Activated naive CD8-positive, alpha-beta T cell treated with anti-CD3 and anti-CD28 coated beads, Interleukin-2, amount 50 U/mL, for 16 hours (primary cell): ENCODE results near the gene ABHD5.

Experiments
- DNase-seq: peaks from one replicate; pipeline ENCODE4 v3.0.0-alpha.2; 2020; ENCODE audit warnings: low read depth, low spot score

ABHD5 gene

DNA sequence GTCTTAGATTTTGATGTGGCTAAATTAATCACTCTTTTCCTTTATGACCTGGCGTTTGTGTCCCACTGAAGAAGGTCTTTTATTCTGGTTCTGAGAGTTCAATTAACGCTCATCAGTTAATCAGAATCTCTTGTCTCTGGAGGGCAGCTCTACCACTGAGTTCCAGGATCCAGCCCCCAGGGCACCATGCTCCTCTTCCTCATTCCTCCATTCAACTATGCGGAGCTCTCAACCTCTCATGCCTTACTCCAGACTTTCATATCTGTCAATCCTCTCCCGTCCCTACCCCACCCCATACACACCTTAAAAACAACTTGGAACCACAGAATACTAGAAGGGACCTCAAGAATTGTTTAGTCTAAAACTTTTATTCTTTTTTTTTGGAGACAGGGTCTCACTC lies 4.8 kb upstream of the ABHD5 start:
- no peak for DNase-seq

GRCh38 chr3:43686333-43686699 lies 4.4 kb upstream of the ABHD5 start:
- DNase-seq, result no peak

GRCh38 chr3:43686700-43687498 lies 3.8 kb upstream of the ABHD5 start:
- DNase-seq, result no peak

GRCh38 chr3:43687499-43687811 lies 3.3 kb upstream of the ABHD5 start:
- no peak for DNase-seq

DNA sequence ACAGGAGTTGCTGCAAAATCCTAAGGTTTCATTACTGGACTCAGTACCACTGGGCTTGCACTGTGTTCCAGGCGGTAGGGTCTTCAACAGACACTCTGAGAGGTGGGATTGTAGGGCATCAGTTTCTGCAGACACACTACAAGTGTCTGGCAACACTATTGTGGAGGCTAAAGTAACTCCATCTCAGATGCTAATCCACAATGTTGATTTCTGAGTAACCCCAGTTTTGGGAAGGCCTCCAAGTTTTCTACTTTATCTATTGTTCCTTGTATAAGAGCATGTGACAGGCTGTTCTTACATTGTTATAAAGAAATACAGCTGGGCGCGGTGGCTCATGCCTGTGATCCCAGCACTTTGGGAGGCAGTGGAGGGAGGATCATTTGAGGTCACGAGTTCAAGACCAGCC lies 2.5 kb upstream of the ABHD5 start:
- DNase-seq, result no peak

GRCh38 chr3:43689166-43689565 lies 1.6 kb upstream of the ABHD5 start:
- DNase-seq, result no peak

GRCh38 chr3:43689766-43690399 lies 855 bp upstream of the ABHD5 start:
- DNase-seq, result no peak

DNA sequence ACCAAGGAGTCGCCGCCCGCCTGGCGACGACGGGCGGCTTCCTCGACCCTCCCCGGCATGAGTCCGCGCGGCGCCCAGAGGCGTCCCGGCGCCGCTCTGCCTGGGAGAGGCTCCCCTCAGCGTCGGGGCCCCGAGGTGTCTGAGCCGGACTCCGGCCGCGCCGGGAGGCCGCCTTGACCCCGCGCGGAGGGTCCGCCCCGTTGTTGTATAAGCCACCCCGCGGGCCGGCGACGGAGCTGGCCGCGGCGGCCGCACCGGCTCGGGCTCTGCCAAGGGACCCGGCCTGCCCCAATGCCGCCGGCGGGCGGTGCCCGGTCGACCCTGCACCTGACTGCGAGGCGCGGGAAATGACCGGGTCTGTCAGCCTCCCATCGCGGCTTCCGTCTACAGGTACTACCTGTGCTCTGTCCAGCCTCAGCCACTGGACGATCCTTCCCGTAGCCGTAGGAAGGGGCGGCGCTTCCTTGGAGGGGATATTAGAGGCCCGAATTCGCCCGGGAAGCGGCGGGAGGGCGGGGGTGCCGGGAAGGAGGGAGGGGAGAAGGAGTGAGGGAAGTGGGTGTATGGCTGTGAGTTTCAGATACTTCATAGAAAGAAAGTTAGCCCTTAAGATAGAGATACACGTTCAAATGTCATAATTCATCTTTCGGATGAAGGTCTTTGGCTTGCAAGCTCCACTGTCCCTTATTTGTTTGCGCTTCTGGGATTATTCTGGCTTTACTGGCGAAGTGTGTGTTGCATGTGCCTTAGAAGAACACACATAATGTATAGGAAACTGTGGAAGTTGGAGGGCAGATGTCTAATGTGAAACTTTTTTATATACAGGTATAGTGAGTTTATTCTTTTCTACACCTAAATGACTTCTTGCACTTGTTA lies 620 bp downstream of the ABHD5 start:
- no peak for DNase-seq

DNA sequence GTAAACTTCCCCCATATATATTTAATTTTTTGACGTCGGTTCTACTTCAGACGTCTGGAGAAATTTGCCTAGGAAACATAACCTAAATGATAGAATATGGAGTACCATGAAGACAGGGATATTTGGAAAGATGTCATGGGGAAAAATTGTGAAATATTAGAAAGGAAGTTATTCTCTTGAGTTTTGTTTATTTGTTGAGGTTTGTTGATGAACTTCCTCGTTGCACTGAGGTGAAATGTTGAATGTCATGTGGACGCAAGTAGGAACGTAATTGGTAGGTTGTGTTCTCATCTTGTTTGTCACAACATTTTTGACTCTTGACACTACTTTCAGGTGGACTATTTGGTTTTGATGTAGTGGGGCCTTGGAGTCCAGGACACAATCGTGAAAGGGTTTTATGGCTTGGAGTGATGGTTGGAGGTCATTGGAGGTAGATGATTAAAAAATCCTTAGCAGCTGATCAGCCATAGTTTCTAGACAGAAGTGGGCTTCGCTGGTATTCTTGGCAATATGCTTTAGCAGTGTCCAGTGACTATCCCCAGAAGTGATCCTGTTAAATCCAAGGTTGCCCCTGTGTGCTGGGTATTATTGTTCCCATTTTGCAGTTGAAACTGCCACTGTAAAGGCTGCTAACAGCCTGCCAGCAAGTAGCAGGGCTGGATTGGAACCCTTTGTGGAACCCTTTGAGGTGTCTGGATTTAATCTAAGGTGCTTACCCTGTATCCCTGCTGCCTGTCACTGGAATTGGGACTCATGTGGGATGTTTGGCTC lies 1.5 kb downstream of the ABHD5 start:
- DNase-seq, result no peak

DNA sequence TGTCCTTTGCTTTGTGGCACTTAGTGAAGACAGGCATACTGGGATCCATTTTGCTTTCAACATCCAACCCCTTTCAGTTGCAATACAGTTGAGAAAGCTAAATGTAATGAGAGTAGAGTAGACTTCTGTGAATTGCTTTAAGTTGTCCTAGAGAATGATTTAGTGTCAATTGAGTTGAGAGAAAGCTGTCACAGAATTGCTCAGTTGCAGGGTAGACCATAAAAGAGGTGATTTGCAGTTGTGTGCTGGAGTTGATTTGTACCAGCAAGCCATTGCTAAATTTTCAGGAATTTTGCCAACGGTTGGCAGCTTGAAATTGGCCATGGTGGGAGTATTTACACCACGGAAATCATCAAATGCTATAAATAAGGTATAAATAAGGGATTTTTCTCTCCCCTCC lies 2.2 kb downstream of the ABHD5 start:
- no peak for DNase-seq

DNA sequence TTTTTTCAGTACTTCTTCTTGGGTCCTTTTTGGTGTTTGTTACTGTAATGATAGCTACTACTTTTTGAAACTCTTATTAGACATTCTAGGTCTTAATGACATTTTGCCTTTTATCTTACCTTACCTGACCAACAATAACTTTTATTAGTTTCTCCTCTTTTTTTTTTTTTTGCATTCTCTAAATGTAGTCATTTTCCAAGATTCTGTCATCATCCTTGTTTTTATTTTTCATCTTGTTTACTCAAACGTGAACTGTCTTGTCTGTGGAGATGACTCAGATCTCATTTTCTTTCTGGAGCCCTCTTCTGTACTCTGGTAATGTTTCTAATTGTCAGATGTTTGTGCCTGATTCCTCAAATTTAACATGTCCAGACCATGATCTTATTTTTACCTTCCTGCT lies 2.9 kb downstream of the ABHD5 start:
- DNase-seq, result no peak

GRCh38 chr3:43695443-43695842 lies 4.7 kb downstream of the ABHD5 start:
- DNase-seq, result no peak

DNA sequence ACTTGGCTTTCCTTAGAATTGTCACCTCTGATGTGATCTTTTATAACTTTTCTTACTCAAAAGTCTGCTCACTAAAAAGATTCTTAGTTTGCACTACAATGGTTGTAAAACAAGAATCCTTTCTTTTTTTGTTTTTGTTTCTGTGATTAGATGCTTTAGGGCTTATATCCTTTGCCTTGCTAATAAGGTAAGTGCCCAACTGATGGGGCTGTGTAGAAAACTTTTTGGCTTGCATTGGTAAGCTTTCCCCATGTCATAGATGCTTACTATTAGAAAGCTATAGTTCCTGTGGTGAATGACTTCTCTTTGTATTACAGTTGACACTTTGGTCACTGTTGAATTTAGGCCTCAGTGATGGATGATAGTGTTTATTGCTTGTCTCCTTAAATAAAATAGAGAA lies 5.1 kb downstream of the ABHD5 start:
- no peak for DNase-seq

- no peak for DNase-seq
Measured at GRCh38 chr3:43696441-43696840, 5.7 kb downstream of the ABHD5 start.

- DNase-seq, result no peak
Measured at GRCh38 chr3:43696881-43697280, 6.1 kb downstream of the ABHD5 start.

GRCh38 chr3:43699864-43700263 lies 9.1 kb downstream of the ABHD5 start:
- DNase-seq, result no peak

- DNase-seq, result no peak
Measured at GRCh38 chr3:43704697-43705096, 14.0 kb downstream of the ABHD5 start.

DNA sequence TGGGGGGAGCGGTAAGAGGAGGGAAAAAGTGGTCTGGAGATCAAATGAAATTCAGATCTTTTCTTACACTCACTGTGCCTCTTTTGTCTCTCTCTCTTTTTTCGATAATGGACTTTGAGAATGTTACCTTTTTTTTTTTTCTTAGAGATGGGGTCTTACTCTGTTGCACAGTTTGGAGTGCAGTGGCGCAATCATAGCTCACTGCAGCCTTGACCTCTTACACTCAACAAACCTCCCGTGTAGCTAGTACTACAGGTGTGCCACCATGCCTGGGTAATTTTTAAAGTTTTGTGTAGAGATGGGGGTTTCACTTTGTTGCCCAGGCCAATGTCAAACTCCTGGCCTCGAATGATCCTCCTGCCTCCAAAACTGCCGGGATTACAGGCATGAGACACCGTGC lies 15.6 kb downstream of the ABHD5 start:
- DNase-seq, result no peak

DNA sequence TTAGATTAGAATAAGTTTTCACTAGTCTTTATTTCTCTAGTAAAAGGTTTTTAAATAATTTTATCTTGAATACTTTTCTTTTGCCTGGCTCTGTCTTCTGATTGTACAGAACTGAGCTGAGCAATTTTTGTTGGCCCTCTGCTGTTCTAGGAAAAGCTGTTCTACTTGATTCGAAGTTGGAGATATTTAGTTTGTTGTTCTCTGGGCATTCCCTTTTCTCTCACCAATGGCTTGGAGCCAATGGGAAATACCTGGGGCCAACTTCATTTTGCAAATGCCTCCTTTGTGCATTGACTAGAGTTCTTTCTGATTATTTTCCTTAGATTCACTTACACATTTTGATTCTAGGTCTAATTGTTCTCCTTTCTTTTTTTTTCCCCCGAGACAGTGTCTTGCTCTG lies 16.5 kb downstream of the ABHD5 start:
- no peak for DNase-seq

DNA sequence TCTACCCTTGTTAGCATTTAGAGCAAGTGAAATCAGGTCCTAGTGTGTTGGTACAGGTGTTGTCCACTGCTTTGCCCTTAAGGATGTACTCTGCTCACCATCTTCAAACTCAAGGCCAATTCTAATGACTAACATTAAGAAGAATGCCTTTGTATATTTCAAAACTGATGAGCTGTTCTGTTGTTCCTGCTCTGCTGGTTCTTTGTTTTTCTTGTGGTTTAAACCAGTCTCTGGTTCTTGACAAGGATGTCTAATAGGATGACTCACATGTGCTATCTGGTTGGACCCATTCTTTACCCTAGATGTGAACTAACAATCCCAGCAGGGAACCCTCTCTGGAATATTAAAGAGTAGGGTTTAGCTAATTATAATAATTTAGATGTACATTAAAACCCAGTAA lies 17.3 kb downstream of the ABHD5 start:
- DNase-seq, result no peak

DNA sequence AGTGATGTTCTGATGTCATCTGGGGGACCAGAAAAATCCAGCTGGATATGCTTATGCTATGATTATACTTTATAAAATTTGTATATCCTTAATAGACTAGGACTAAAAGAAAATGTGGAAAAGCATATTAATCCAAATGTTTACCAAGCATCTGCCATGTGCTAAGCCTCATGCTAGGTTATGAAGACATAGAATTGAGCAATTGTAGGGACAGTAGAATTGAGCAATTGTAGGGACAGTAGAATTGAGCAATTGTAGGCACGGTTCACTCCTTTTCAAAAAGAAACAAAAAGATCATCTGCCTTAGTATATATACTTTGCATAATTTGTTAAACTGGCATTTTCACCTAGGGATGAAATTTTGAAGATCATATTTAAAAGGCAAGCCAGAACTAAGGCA lies 18.3 kb downstream of the ABHD5 start:
- DNase-seq, result no peak

DNA sequence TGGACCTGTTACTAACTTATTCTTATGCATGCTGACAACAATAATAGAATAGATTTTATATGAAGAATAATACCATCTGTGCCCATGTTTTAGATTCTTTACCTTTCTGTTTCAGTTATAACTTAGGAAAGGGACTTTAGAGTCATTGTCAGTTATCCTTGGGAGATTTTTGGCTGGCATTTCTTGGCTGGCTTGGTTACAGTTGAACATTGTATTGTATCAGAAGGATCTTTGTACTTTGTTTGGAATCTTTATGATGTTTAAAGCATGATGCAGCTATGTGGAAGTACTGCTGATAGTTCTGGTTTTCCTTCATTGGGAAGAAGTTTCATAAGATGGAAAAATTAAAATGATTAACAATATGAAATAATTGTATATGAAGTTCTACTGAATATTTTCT lies 19.9 kb downstream of the ABHD5 start:
- no peak for DNase-seq
